CD8-positive, alpha-beta memory T cell (primary cell): ENCODE data around the gene PLEKHA7. TPM values are rescaled to one million over a fixed set of nuclear protein-coding genes. Genes with fewer than 3 reads are reported as not detected.
"Not testable (repeated sequence)": the region's sequence is repeated elsewhere in the genome, so short reads cannot be mapped to it uniquely, and the experiment has no call there.

Source experiments
- CTCF ChIA-PET: fragments of 350-600 bp; sonication (Branson Sonifier 250); formaldehyde crosslinking; loops from one replicate; lab custom pipeline; 2021; ENCODE audit warnings: antibody characterized with exemption; lab: Charles Lee
- POLR2A ChIA-PET: fragments of 350-600 bp; sonication (Branson Sonifier 250); formaldehyde crosslinking; loops from one replicate; lab custom pipeline; 2021; ENCODE audit warnings: antibody characterized with exemption; lab: Charles Lee
- DNase-seq, 5 donors: peaks; one replicate each; pipeline versions ENCODE4 v3.0.0 to v3.0.0-alpha.2; 2020 to 2022; ENCODE audit warnings: mixed read lengths in 1 of 5
- H3K27ac ChIP-seq: one replicate; pipeline ENCODE4 v1.7.0; 2013; ENCODE audit warnings: low read depth, mild to moderate bottlenecking, low read length, moderate library complexity
- H3K27me3 ChIP-seq: 2 replicates; pipeline ENCODE4 v1.7.0; 2013; ENCODE audit warnings: low read length, mild to moderate bottlenecking; ENCODE audit not compliant: insufficient read depth, poor library complexity, severe bottlenecking
- H3K36me3 ChIP-seq: 2 replicates; pipeline ENCODE4 v1.7.0; 2013; ENCODE audit warnings: mild to moderate bottlenecking, low read length, moderate library complexity; ENCODE audit not compliant: insufficient read depth
- H3K4me1 ChIP-seq: 2 replicates; pipeline ENCODE4 v1.7.0; 2013; ENCODE audit warnings: mild to moderate bottlenecking, low read length, moderate library complexity; ENCODE audit not compliant: insufficient read depth
- H3K4me3 ChIP-seq: 2 replicates; pipeline ENCODE4 v1.7.0; 2013; ENCODE audit warnings: mild to moderate bottlenecking, low read length
- H3K9me3 ChIP-seq: 2 replicates; pipeline ENCODE4 v1.7.0; 2013; ENCODE audit warnings: mild to moderate bottlenecking, low read length
- H3K27ac Mint-ChIP-seq, 8 donors: one replicate each; pipeline ENCODE4 v1.8.0; 2020 to 2021; ENCODE audit warnings: mixed read lengths in 8 of 8, mild to moderate bottlenecking in 6 of 8, inconsistent platforms in 3 of 8, moderate library complexity in 3 of 8
- H3K27me3 Mint-ChIP-seq, 2 donors: one replicate each; pipeline ENCODE4 v1.8.0; 2020 to 2021; ENCODE audit warnings: mixed read lengths in 2 of 2, mild to moderate bottlenecking in 1 of 2, moderate library complexity in 1 of 2
- H3K36me3 Mint-ChIP-seq, 3 donors: one replicate each; pipeline ENCODE4 v1.8.0; 2020 to 2021; ENCODE audit warnings: mixed read lengths in 3 of 3, inconsistent platforms in 1 of 3, mild to moderate bottlenecking in 1 of 3
- H3K4me1 Mint-ChIP-seq, 3 donors: one replicate each; pipeline ENCODE4 v1.8.0; 2020 to 2021; ENCODE audit warnings: mixed read lengths in 3 of 3, inconsistent platforms in 1 of 3, mild to moderate bottlenecking in 1 of 3
- H3K4me3 Mint-ChIP-seq, 7 donors: one replicate each; pipeline ENCODE4 v1.8.0; 2020 to 2021; ENCODE audit warnings: mixed read lengths in 7 of 7, mild to moderate bottlenecking in 6 of 7, moderate library complexity in 4 of 7, inconsistent platforms in 2 of 7
- H3K9me3 Mint-ChIP-seq, 5 donors: one replicate each; pipeline ENCODE4 v1.8.0; 2020 to 2022; ENCODE audit warnings: mixed read lengths in 5 of 5, mild to moderate bottlenecking in 3 of 5, moderate library complexity in 2 of 5, inconsistent platforms in 1 of 5
- polyA plus RNA-seq: library from polyadenylated mRNA; unstranded; fragments of 300-500 nt; fragmentation: Illumina TruSeq; gene quantifications from one replicate; pipeline ENCODE4 v1.2.3, GENCODE V29; 2021
- total RNA-seq, 2 experiments: library from RNA; stranded (reverse); gene quantifications; one replicate each; pipeline ENCODE4 v1.2.3, GENCODE V29; 2021

Gene PLEKHA7, protein sequence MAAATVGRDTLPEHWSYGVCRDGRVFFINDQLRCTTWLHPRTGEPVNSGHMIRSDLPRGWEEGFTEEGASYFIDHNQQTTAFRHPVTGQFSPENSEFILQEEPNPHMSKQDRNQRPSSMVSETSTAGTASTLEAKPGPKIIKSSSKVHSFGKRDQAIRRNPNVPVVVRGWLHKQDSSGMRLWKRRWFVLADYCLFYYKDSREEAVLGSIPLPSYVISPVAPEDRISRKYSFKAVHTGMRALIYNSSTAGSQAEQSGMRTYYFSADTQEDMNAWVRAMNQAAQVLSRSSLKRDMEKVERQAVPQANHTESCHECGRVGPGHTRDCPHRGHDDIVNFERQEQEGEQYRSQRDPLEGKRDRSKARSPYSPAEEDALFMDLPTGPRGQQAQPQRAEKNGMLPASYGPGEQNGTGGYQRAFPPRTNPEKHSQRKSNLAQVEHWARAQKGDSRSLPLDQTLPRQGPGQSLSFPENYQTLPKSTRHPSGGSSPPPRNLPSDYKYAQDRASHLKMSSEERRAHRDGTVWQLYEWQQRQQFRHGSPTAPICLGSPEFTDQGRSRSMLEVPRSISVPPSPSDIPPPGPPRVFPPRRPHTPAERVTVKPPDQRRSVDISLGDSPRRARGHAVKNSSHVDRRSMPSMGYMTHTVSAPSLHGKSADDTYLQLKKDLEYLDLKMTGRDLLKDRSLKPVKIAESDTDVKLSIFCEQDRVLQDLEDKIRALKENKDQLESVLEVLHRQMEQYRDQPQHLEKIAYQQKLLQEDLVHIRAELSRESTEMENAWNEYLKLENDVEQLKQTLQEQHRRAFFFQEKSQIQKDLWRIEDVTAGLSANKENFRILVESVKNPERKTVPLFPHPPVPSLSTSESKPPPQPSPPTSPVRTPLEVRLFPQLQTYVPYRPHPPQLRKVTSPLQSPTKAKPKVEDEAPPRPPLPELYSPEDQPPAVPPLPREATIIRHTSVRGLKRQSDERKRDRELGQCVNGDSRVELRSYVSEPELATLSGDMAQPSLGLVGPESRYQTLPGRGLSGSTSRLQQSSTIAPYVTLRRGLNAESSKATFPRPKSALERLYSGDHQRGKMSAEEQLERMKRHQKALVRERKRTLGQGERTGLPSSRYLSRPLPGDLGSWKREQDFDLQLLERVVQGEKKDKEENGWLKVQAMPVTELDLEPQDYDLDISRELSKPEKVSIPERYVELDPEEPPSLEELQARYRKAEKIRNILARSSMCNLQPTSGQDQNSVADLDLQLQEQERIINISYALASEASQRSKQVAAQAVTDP
- 1 to 10 TPM; 5.3 to 6.6 TPM for total RNA-seq
- 4.1 TPM for polyA plus RNA-seq

DNA sequence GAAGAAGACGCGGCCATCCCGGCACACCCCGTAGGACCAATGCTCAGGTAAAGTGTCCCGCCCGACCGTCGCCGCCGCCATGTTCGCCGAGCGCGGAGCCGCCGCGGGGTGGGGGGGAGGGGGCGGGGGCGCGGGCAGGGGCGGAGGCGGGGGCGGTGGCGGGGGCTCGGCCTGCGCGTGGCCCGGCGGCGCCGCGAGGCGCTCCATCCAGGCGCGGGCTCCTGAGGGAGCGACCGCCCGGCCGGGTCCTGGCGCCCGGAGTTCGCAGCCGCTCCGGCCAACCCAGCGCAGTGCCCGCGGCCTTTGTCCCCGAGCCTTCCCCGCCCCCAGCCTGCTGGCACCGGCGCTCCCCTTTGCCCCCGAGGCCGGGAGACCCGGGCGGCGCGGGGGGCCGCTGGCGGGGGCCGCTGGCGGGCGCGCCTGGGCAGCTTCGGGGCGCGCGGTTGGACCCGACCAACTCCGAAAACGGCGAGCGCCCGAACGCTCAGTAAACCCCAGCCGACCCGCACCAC lies at the start of gene PLEKHA7:
Gene PLEKHA7, minus strand, starts transcription at position 94 of the 512 bp plus-strand sequence. Its CDS starts 13 bp downstream, at position 81.
- Histone ChIP-seq H3K4me1 (no peaks in the 10 kb centered on the region), H3K9me3 (no peaks in the 10 kb centered on the region), H3K27me3 (peaks cover 6% of the 10 kb centered on the region), H3K36me3 (no peaks in the 10 kb centered on the region), H3K4me3 (peak within 1 kb of the TSS; percentile 66), H3K27ac (no peak within 1 kb of the TSS)
- CTCF ChIA-PET: interaction anchor here (0.9 to 1.6 kb wide), 3 partner anchors 12 to 62 kb away, joined by 3 to 4 read pairs (median 3); no protein-coding TSS in a partner anchor
- Mint-ChIP-seq H3K4me3 (peak within 1 kb of the TSS; percentile 90 to 98 (median 93)), H3K27me3 (peaks cover 8 to 15% of the 10 kb centered on the region in 2 donors), H3K9me3 (no peaks in the 10 kb centered on the region), H3K4me1 (peaks cover 7 to 8% (median 8%) of the 10 kb centered on the region in 3 donors), H3K27ac (peak within 1 kb of the TSS in 5 of 8 donors; percentile 15 to 92 (median 84)), H3K36me3 (peaks cover 0 to 4% (median 0%) of the 10 kb centered on the region in 3 donors)
- POLR2A ChIA-PET: interaction anchor here (0.8 kb wide), 1 partner anchor 28 kb away, joined by 3 read pairs; no protein-coding TSS in a partner anchor
- DNase-seq: peak in 2 of 5 donors; percentile 1 to 2

DNA sequence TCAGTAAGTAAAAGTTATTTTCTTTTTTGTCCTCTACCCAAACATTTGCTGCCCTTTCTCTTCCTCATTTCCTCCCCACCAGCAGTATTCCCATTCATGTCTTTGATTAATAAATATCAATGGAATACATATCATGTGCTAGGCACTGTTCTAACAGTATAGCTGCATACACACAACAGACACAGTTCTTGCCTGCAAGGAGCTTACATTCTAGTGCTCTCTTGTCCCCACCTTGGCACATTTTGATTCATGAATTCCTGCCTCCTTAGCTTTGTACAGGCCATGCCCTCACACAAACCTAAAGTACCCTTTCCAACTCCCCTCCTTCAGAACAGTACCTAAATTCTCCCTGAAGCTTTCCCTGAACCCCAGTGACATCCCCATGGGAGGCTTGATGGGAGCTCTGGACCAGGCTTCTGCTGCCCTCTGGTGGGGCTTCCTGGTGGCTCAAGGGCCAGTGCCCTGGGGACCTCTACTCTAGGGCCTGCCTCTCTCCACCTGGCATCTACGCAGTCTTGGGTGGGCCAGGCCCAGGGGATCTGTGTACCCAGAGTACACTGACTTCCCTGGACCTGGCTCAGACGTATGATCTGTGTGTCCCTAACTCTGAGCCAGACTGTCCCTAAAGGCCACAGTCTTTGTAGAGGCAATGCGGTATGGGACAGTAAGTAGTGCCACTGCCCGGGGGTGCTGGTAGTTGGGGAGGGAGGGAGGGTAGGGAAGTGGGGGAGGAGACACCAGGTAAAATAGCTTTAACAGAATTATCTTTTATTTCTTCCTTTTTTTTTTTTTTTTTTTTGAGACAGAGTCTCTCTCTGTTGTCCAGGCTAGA lies 49.2 kb upstream of the PLEKHA7 start:
- H3K4me3 ChIP-seq: no peak overlapping the region
- H3K9me3 ChIP-seq: no peaks in the 10 kb centered on the region
- Mint-ChIP-seq H3K4me1 (no peaks in the 10 kb centered on the region), H3K9me3 (no peaks in the 10 kb centered on the region), H3K27me3 (peaks cover 0 to 1% of the 10 kb centered on the region in 2 donors), H3K36me3 (peaks cover 0 to 1% (median 0%) of the 10 kb centered on the region in 3 donors), H3K27ac (peak overlapping the region in 1 of 8 donors; percentile 2), H3K4me3 (no peak overlapping the region)
- no peak overlapping the region for H3K27ac ChIP-seq
- H3K36me3 ChIP-seq: no peaks in the 10 kb centered on the region
- peak in 4 of 5 donors; percentile 7 to 49 (median 22) for DNase-seq
- no peaks in the 10 kb centered on the region for H3K27me3 ChIP-seq
- ChIA-PET POLR2A (no interaction called here), CTCF (interaction anchor here (0.6 to 2.1 kb wide), 10 partner anchors 10 to 246 kb away, joined by 3 to 6 read pairs (median 4); no protein-coding TSS in a partner anchor)
- H3K4me1 ChIP-seq: no peaks in the 10 kb centered on the region

DNA sequence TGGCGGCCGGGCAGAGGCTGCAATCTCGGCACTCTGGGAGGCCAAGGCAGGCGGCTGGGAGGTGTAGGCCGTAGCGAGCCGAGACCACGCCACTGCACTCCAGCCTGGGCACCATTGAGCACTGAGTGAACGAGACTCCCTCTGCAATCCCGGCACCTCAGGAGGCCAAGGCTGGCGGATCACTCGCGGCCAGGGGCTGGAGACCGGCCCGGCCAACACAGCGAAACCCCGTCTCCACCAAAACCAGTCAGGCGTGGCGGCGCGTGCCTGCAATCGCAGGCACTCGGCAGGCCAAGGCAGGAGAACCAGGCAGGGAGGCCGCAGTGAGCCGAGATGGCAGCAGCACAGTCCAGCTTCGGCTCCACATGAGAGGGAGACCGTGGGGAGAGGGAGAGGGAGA lies 36.9 kb upstream of the PLEKHA7 start:
- H3K9me3 ChIP-seq, POLR2A ChIA-PET, H3K4me3 ChIP-seq, H3K4me1 Mint-ChIP-seq, DNase-seq, H3K27me3 Mint-ChIP-seq, H3K36me3 ChIP-seq, H3K9me3 Mint-ChIP-seq, H3K36me3 Mint-ChIP-seq, H3K27me3 ChIP-seq, H3K4me1 ChIP-seq, H3K27ac ChIP-seq, CTCF ChIA-PET, H3K27ac Mint-ChIP-seq, H3K4me3 Mint-ChIP-seq: not testable (repeated sequence)

DNA sequence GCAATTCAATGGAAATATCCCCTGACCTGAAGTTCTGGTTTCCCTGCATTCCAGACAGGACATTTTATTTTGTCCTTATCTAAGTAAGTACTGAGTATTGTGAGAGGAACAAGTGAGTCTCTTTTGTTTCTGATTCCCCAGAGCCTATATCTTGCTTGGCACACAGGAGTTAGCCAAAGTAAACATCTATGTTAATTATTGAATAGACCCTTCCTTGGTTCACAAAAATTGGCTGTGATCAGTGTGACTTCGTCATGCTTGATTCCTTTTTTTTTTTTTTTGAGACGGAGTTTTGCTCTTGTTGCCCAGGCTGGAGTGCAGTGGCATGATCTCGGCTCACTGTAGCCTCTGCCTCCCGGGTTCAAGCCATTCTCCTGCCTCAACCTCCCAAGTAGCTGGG lies 34.3 kb upstream of the PLEKHA7 start:
- POLR2A ChIA-PET, DNase-seq, CTCF ChIA-PET, H3K4me3 ChIP-seq, H3K27me3 Mint-ChIP-seq, H3K4me1 Mint-ChIP-seq, H3K36me3 ChIP-seq, H3K9me3 Mint-ChIP-seq, H3K4me3 Mint-ChIP-seq, H3K4me1 ChIP-seq, H3K27ac Mint-ChIP-seq, H3K9me3 ChIP-seq, H3K36me3 Mint-ChIP-seq, H3K27me3 ChIP-seq, H3K27ac ChIP-seq: not testable (repeated sequence)

DNA sequence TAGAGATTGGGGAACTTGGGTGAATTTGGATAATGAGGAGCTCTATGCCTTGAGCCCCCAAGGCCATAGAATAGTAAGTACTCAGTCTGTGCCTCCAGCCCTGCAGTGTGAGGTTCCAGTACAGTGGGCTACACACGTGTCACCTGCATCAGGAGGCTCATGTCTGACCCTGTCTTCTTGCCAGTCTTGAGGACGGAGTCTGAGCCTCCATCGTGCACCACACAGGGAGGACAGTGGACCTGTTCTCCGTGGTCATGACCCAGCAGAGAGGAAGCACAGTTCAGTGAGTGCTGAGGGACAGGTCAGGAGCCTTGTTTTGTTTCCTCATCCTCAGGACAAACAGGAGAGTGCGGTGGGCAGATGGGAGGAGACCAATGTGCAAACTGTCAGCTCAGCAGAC lies 32.5 kb upstream of the PLEKHA7 start:
- no peaks in the 10 kb centered on the region for H3K27me3 ChIP-seq
- DNase-seq: no peak
- Mint-ChIP-seq H3K4me1 (no peaks in the 10 kb centered on the region), H3K4me3 (no peak overlapping the region), H3K27ac (peak overlapping the region in 1 of 8 donors; percentile 7), H3K9me3 (no peaks in the 10 kb centered on the region), H3K27me3 (peaks cover 4 to 7% of the 10 kb centered on the region in 2 donors), H3K36me3 (peaks cover 0 to 2% (median 0%) of the 10 kb centered on the region in 3 donors)
- H3K27ac ChIP-seq: no peak overlapping the region
- POLR2A ChIA-PET: no interaction called here
- CTCF ChIA-PET: no interaction called here
- H3K4me3 ChIP-seq: no peak overlapping the region
- no peaks in the 10 kb centered on the region for H3K4me1 ChIP-seq
- no peaks in the 10 kb centered on the region for H3K9me3 ChIP-seq
- H3K36me3 ChIP-seq: no peaks in the 10 kb centered on the region

DNA sequence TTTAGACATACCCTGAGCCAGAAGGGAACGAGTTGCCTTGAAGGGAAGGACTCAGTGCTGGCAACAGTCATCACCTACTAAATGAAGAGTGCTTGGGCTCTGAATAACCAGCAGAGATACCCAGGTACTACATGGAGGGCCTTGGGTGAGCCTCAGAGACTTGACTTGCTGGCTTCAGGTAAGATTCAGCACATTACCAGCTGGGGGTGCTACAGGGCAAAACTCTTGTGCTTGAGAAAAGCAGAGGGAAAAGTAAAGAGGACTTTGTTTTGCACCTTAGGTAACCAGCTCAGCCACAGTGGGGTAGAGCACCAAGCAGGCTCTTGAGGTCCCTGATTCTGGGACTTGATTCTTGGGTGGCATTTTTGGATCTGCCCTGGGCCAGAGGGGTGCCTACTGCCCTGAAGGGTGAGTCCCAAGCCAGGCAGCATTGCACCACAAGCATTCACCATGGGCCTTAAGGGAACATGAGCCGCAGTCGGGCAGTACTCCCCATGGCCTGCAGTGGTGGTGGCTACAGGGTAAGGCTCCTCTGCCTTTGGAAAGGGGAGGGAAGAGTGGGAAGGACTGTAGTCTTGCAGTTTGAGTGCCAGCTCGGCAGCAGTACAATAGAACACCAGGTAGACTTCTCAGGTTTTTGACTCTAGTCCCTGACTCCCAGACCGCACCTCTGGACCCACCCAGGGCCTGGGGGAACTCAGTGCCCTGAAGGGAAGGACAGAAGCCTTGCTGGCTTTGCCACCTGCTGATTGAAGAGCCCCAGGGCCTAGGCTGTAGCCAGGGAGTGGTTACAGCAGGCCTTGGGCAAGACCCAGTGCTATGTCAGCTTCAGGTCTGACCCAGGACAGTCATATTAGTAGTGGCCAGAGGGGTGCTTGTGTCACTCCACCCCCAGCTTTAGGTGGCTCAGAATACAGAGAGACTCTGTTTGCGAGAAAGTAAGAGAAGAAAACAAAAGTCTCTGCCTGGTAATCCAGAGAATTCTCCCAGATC lies 22.7 kb upstream of the PLEKHA7 start:
- Histone ChIP-seq H3K27ac (no peak overlapping the region), H3K4me3 (no peak overlapping the region), H3K4me1 (no peaks in the 10 kb centered on the region), H3K27me3 (no peaks in the 10 kb centered on the region), H3K9me3 (no peaks in the 10 kb centered on the region), H3K36me3 (no peaks in the 10 kb centered on the region)
- no peaks in the 10 kb centered on the region for H3K4me1 Mint-ChIP-seq
- peaks cover 8 to 52% of the 10 kb centered on the region in 2 donors for H3K27me3 Mint-ChIP-seq
- peaks cover 1 to 6% (median 2%) of the 10 kb centered on the region in 3 donors for H3K36me3 Mint-ChIP-seq
- CTCF ChIA-PET: no interaction called here
- peaks cover 0 to 7% (median 4%) of the 10 kb centered on the region in 5 donors for H3K9me3 Mint-ChIP-seq
- no peak overlapping the region for H3K4me3 Mint-ChIP-seq
- DNase-seq: no peak
- POLR2A ChIA-PET: no interaction called here
- H3K27ac Mint-ChIP-seq: no peak overlapping the region
